H1 (cell line): ENCODE measurements around the gene SNAPC1. TPM values are rescaled to one million over a fixed set of nuclear protein-coding genes. Genes with fewer than 3 reads are reported as not detected.
"Not testable (repeated sequence)": the region's sequence is repeated elsewhere in the genome, so short reads cannot be mapped to it uniquely, and the experiment has no call there.

Experiments
- CTCF ChIA-PET: fragments of 300-600 bp; sonication (Branson Sonifier 250); formaldehyde crosslinking; loops from one replicate; lab custom pipeline; 2021; ENCODE audit not compliant: partially characterized antibody; lab: Charles Lee
- POLR2A ChIA-PET: fragments of 300-600 bp; sonication (Branson Sonifier 250); formaldehyde crosslinking; loops from one replicate; lab custom pipeline; 2021; ENCODE audit warnings: inconsistent platforms; ENCODE audit not compliant: partially characterized antibody; lab: Charles Lee
- DNase-seq, 2 experiments: peaks; one replicate each; pipeline versions ENCODE4 v3.0.0 to v3.0.0-alpha.2; 2010 to 2022; ENCODE audit warnings: low spot score in 2 of 2, low read depth in 1 of 2, mixed read lengths in 1 of 2
- FAIRE-seq: peaks from 2 replicates; lab custom pipeline; 2011; peaks lifted over from hg19 to GRCh38; lab: Jason Lieb, UNC
- H2AFZ ChIP-seq: 2 replicates; pipeline ENCODE4 v1.8.1; 2012; ENCODE audit warnings: low read length, inconsistent platforms
- H2AK5ac ChIP-seq: 2 replicates; pipeline ENCODE4 v1.6.1; 2013; ENCODE audit warnings: low read depth, low read length
- H2BK120ac ChIP-seq: replicated peaks from 2 replicates; pipeline ENCODE3; 2013; ENCODE audit warnings: low read depth, low read length, inconsistent platforms
- H2BK12ac ChIP-seq: 2 replicates; pipeline ENCODE4 v1.6.1; 2013; ENCODE audit warnings: low read depth, low read length
- H2BK15ac ChIP-seq: 2 replicates; pipeline ENCODE4 v1.6.1; 2013; ENCODE audit warnings: low read length
- H2BK20ac ChIP-seq: 2 replicates; pipeline ENCODE4 v1.6.1; 2013; ENCODE audit warnings: low read length
- H2BK5ac ChIP-seq: 2 replicates; pipeline ENCODE4 v1.6.1; 2013; ENCODE audit warnings: low read depth, low read length
- H3K14ac ChIP-seq: 2 replicates; pipeline ENCODE4 v1.6.1; 2013; ENCODE audit warnings: inconsistent platforms; ENCODE audit not compliant: insufficient read length
- H3K18ac ChIP-seq: 2 replicates; pipeline ENCODE4 v1.6.1; 2013; ENCODE audit warnings: low read length; ENCODE audit errors: extremely low read depth
- H3K23ac ChIP-seq: 2 replicates; pipeline ENCODE4 v1.6.1; 2013; ENCODE audit warnings: inconsistent platforms; ENCODE audit not compliant: insufficient read length
- H3K23me2 ChIP-seq: 2 replicates; pipeline ENCODE4 v1.6.1; 2013; ENCODE audit warnings: low read depth, low read length
- H3K27ac ChIP-seq: 2 replicates; pipeline ENCODE4 v1.6.1; 2011; ENCODE audit warnings: low read depth, low read length, inconsistent platforms
- H3K27me3 ChIP-seq, 4 experiments: replicated peaks in 1 of 4; 1 replicate in 1 of 4; 2 replicates in 3 of 4; pipeline versions ENCODE4 v1.6.1 to v1.8.1; 2011 to 2013; ENCODE audit warnings: low read length in 3 of 4, mild to moderate bottlenecking in 3 of 4, inconsistent platforms in 2 of 4, mixed read lengths in 2 of 4, moderate library complexity in 1 of 4; ENCODE audit not compliant: control insufficient read depth in 3 of 4, insufficient read depth in 3 of 4; ENCODE audit errors: extremely low read depth in 1 of 4
- H3K36me3 ChIP-seq, 4 experiments: 2 replicates each; pipeline versions ENCODE4 v1.6.1 to v1.8.1; 2011 to 2013; ENCODE audit warnings: mild to moderate bottlenecking in 4 of 4, low read length in 3 of 4, moderate library complexity in 2 of 4, control low read depth in 1 of 4, inconsistent platforms in 1 of 4; ENCODE audit not compliant: insufficient read depth in 4 of 4, control insufficient read depth in 2 of 4
- H3K4ac ChIP-seq: replicated peaks from 2 replicates; pipeline ENCODE3; 2013; ENCODE audit warnings: low read length, low read depth, mixed read lengths, inconsistent platforms; ENCODE audit not compliant: insufficient read length
- H3K4me1 ChIP-seq, 4 experiments: replicated peaks in 1 of 4; 1 replicate in 1 of 4; 2 replicates in 3 of 4; pipeline versions ENCODE4 v1.6.1 to v1.8.1; 2011 to 2013; ENCODE audit warnings: low read length in 3 of 4, inconsistent platforms in 2 of 4, mixed read lengths in 1 of 4; ENCODE audit not compliant: insufficient read depth in 4 of 4, control insufficient read depth in 3 of 4
- H3K4me2 ChIP-seq, 2 experiments: 2 replicates each; pipeline versions ENCODE4 v1.6.1 to v1.8.1; 2011 to 2013; ENCODE audit warnings: low read depth in 2 of 2, low read length in 2 of 2, control low read depth in 1 of 2, inconsistent platforms in 1 of 2, mild to moderate bottlenecking in 1 of 2; ENCODE audit not compliant: insufficient read depth in 1 of 2
- H3K4me3 ChIP-seq, 4 experiments: fragments of 200-600, 300-600 bp in 1 of 4; sonication (generic), shearing (Covaris generic), sonication (Bioruptor Twin) in 1 of 4; 2 replicates each; pipeline versions ENCODE4 v1.5.1 to v1.8.1; 2011 to 2016; ENCODE audit warnings: low read length in 4 of 4, low read depth in 3 of 4, control low read depth in 2 of 4, inconsistent platforms in 2 of 4, mild to moderate bottlenecking in 2 of 4, mixed read lengths in 1 of 4, moderate library complexity in 1 of 4; ENCODE audit not compliant: insufficient read depth in 2 of 4; ENCODE audit errors: extremely low read depth in 1 of 4
- H3K56ac ChIP-seq: replicated peaks from 2 replicates; pipeline ENCODE3; 2013; ENCODE audit warnings: low read depth, mild to moderate bottlenecking, mixed read lengths, low read length, inconsistent platforms; ENCODE audit not compliant: insufficient read length
- H3K79me1 ChIP-seq: 2 replicates; pipeline ENCODE4 v1.6.1; 2013; ENCODE audit warnings: low read depth, low read length, control low read depth
- H3K79me2 ChIP-seq, 2 experiments: 2 replicates each; pipeline versions ENCODE4 v1.6.1 to v1.8.1; 2012 to 2013; ENCODE audit warnings: low read length in 2 of 2, mild to moderate bottlenecking in 2 of 2, inconsistent platforms in 1 of 2; ENCODE audit not compliant: insufficient read depth in 2 of 2, control insufficient read depth in 1 of 2
- H3K9ac ChIP-seq, 4 experiments: replicated peaks in 1 of 4; 1 replicate in 1 of 4; 2 replicates in 3 of 4; pipeline versions ENCODE4 v1.6.1 to v1.8.1; 2011 to 2013; ENCODE audit warnings: low read depth in 3 of 4, low read length in 3 of 4, control low read depth in 2 of 4, mild to moderate bottlenecking in 2 of 4, moderate library complexity in 2 of 4, inconsistent platforms in 1 of 4; ENCODE audit errors: extremely low read depth in 1 of 4
- H3K9me3 ChIP-seq, 2 experiments: 2 replicates each; pipeline versions ENCODE4 v1.6.1 to v1.8.1; 2012 to 2013; ENCODE audit warnings: mild to moderate bottlenecking in 2 of 2, moderate library complexity in 2 of 2, control low read depth in 1 of 2, inconsistent platforms in 1 of 2, low read depth in 1 of 2, low read length in 1 of 2, mixed read lengths in 1 of 2; ENCODE audit not compliant: insufficient read depth in 2 of 2
- H4K20me1 ChIP-seq, 2 experiments: replicated peaks in 1 of 2; 2 replicates each; pipeline versions ENCODE3 to v1.8.1; 2011 to 2013; ENCODE audit warnings: inconsistent platforms in 2 of 2, low read length in 2 of 2, mild to moderate bottlenecking in 1 of 2; ENCODE audit not compliant: insufficient read depth in 2 of 2, control insufficient read depth in 1 of 2
- H4K5ac ChIP-seq: 2 replicates; pipeline ENCODE4 v1.6.1; 2013; ENCODE audit warnings: low read length, low read depth, mixed read lengths, inconsistent platforms; ENCODE audit not compliant: insufficient read length
- H4K8ac ChIP-seq: 2 replicates; pipeline ENCODE4 v1.8.0; 2013; ENCODE audit warnings: mild to moderate bottlenecking, moderate library complexity, low read length, inconsistent platforms; ENCODE audit not compliant: insufficient read depth; ENCODE audit errors: extremely low read depth
- H4K91ac ChIP-seq: replicated peaks from 2 replicates; pipeline ENCODE3; 2013; ENCODE audit warnings: low read length, mixed read lengths, inconsistent platforms; ENCODE audit not compliant: insufficient read length
- WGBS, 2 experiments: shearing (Covaris generic) in 1 of 2; methylation state at CpG; one replicate each; pipeline versions ENCODE4 v1.1.6 to v1.1.7; 2013 to 2015; ENCODE audit warnings: low lambda C conversion rate in 2 of 2, mixed read lengths in 2 of 2, inconsistent platforms in 1 of 2, low coverage in 1 of 2, missing lambda C conversion rate in 1 of 2; ENCODE audit not compliant: insufficient replicate concordance in 2 of 2, insufficient coverage in 1 of 2, insufficient read length in 1 of 2; ENCODE audit errors: extremely low coverage in 1 of 2, missing lambda C conversion rate in 1 of 2; 5-methylcytosine and 5-hydroxymethylcytosine counted together
- polyA plus RNA-seq, 7 experiments: library from polyadenylated mRNA; depleted of rRNA in 3 of 7; stranded (reverse) in 5 of 7; unstranded in 2 of 7; fragments of >200 nt in 5 of 7; fragments of 200-250 nt in 2 of 7; gene quantifications; 1 replicate in 5 of 7; 2 replicates in 1 of 7; 4 replicates in 1 of 7; pipeline versions ENCODE4 v1.2.1 to v1.2.3, GENCODE V29; 2011 to 2013; ENCODE audit warnings: missing spikeins in 2 of 7, mixed read lengths in 2 of 7
- total RNA-seq: library from RNA; stranded (reverse); fragmentation: NEBNext Ultra II Directional; extraction: Animal tissue kit (Norgen Biotek cat#: 25700); gene quantifications from 2 replicates; pipeline ENCODE4 v1.2.1, GENCODE V29; 2021

The SNAPC1 gene
- total and polyA plus RNA-seq, 2 of the 8 experiments (the other 6 are each of a cell fraction or from before 2014, with no cell fraction given): 5.8 to 11.1 TPM

DNA sequence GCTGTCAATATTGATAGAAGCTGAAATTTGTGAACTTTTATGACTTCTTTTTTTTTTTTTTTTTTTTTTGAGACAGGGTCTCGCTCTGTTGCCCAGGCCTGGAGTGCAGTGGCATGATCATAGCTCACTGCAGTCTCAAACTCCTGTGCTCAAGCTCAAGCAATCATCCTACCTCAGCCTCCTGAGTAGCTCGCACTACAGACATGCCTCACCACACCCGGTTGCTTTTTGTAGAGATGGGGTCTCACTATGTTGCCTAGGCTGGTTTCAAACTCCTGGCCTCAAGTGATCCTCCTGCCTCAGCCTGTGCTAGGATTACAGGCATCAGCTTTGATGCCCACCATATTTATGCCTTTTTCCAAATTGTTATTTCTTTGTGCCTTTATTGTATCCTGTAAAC is 15.9 kb upstream of the SNAPC1 start:
- CTCF ChIA-PET: interaction anchor here (0.9 to 1.3 kb wide), 3 partner anchors 64 to 285 kb away, joined by 3 to 5 read pairs (median 3); no protein-coding TSS in a partner anchor
- H3K27ac ChIP-seq, H3K4me1 ChIP-seq: not testable (repeated sequence)

More for the DNA sequence above, 15.9 kb upstream of the SNAPC1 start:
- not testable (repeated sequence) for H2BK120ac ChIP-seq, H2BK20ac ChIP-seq, H3K27me3 ChIP-seq, H3K4me3 ChIP-seq, H3K9ac ChIP-seq, H3K14ac ChIP-seq, H2BK5ac ChIP-seq, H3K18ac ChIP-seq, H4K5ac ChIP-seq, H2AFZ ChIP-seq, H3K79me1 ChIP-seq, H2BK15ac ChIP-seq, H3K9me3 ChIP-seq, H2BK12ac ChIP-seq, DNase-seq, H3K4ac ChIP-seq, H4K91ac ChIP-seq, H3K4me2 ChIP-seq, H3K23ac ChIP-seq, H2AK5ac ChIP-seq, H4K20me1 ChIP-seq, FAIRE-seq, H3K56ac ChIP-seq, H4K8ac ChIP-seq, H3K79me2 ChIP-seq, H3K23me2 ChIP-seq
- H3K36me3 ChIP-seq: peaks cover 3 to 66% (median 35%) of the 10 kb centered on the region in 4 experiments; a peak in 6 of 8 replicates
- WGBS, 2 experiments: 90% methylated on average over 2 of the region's 3 CpGs; no CpG with 5 or more reads in 1 of the 2 experiments
- POLR2A ChIA-PET: interaction anchor here (0.6 to 1.5 kb wide), 3 partner anchors 18 to 50 kb away, joined by 3 to 4 read pairs (median 3); no protein-coding TSS in a partner anchor
